Stomach (tissue), 4 donors: ENCODE measurements around the gene HERC6.

Source experiments
- CTCF ChIP-seq, 7 experiments: fragments of 450-650 bp in 4 of 7; fragments of 200-600 bp in 3 of 7; sonication (generic) in 3 of 7; IDR thresholded peaks; one replicate each; pipeline ENCODE4 v1.5.1; 2016 to 2019; ENCODE audit warnings: antibody characterized with exemption in 7 of 7, control low read depth in 2 of 7, mild to moderate bottlenecking in 1 of 7
- EP300 ChIP-seq: sonication (generic); formaldehyde crosslinking; IDR thresholded peaks from one replicate; pipeline ENCODE4 v1.6.1; 2017; ENCODE audit warnings: antibody characterized with exemption

DNA sequence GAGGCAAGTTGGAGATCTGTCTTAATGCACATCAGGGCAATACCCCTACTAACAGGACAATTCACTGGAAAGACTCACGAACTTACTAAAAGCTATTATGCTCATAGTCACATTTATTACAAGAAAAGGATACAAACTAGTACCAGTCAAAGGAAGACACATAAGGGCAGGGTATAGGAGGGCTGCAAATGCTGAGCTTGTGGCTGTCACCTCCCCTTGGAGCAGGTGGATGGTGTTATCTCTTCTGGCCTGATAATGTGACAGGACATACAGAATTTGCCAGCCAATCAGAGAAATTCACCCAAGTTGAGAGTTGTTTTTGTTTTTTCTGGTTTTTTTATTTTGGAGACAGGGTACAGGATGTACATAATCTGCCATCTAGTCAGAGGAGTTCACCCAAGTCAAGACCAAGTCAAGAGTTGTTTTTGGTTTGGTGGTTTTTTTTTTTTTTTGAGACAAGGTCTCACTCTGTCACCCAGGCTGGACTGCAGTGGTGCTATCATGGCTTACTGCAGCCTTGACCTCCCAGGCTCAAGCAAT lies 87.1 kb downstream of the HERC6 start:
- TF ChIP-seq EP300 (no peak), CTCF (IDR thresholded peaks at IDR 0.05) (no peak)
